Transverse colon (tissue), 4 donors: ENCODE results near the gene KRT14.

ENCODE experiments used
- EP300 ChIP-seq: sonication (generic); formaldehyde crosslinking; IDR thresholded peaks from one replicate; pipeline ENCODE4 v1.6.1; 2017; ENCODE audit warnings: antibody characterized with exemption, low read depth
- POLR2A ChIP-seq: fragments of 450-650 bp; IDR thresholded peaks from one replicate; pipeline ENCODE4 v1.6.1; 2016; ENCODE audit warnings: antibody characterized with exemption, mild to moderate bottlenecking, moderate library complexity
- POLR2AphosphoS5 ChIP-seq, 3 donors: sonication (generic); formaldehyde crosslinking; IDR thresholded peaks; one replicate each; pipeline ENCODE4 v1.6.1; 2016; ENCODE audit warnings: antibody characterized with exemption in 3 of 3
- TF ChIP-seq, protein P1 (sequence below), 5 experiments: fragments of 200-600 bp in 3 of 5; fragments of 450-650 bp in 2 of 5; sonication (generic) in 3 of 5; IDR thresholded peaks; 1 replicate in 2 of 5; 2 replicates in 3 of 5; pipeline ENCODE4 v1.5.1; 2016 to 2017; ENCODE audit warnings: antibody characterized with exemption in 5 of 5, inconsistent platforms in 3 of 5, mild to moderate bottlenecking in 2 of 5, moderate library complexity in 1 of 5

DNA sequence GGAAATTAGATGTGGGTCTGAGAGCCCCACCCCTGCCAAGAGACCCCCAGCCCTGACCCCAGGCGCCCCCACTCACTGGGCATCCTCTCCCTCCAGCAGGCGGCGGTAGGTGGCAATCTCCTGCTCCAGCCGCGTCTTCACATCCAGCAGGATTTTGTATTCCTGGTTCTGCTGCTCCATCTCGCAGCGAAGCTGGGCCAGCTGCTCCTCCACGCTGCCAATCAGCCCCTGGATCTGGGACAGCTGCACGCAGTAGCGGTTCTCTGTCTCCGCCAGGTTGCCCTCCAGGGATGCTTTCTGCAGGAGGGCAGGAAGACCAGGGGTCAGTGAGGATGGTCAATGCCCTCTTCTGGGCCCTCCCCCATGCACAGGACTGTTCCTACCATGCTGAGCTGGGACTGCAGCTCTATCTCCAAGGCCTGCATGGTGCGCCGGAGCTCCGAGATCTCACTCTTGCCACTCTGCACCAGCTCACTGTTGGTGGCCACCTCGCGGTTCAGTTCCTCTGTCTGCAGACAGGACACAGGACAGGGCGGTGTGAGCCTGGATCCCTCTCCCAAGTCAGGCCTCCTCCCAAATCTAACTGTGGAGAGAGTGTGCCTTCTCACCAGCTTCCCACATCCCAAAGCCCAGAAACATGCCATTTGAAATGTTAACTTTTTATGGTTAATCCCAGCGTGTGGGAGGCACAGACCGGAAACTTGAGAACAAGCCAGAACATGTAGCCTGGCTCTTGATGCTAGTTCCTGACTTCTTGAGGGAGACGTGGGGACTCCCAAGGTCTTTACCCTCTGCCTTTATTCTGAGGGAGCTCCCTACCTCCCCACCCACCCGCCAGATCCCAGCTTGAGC is 34.1 kb upstream of the KRT14 start:
- no peak for TF ChIP-seq POLR2A
- TF ChIP-seq, protein P1, sequence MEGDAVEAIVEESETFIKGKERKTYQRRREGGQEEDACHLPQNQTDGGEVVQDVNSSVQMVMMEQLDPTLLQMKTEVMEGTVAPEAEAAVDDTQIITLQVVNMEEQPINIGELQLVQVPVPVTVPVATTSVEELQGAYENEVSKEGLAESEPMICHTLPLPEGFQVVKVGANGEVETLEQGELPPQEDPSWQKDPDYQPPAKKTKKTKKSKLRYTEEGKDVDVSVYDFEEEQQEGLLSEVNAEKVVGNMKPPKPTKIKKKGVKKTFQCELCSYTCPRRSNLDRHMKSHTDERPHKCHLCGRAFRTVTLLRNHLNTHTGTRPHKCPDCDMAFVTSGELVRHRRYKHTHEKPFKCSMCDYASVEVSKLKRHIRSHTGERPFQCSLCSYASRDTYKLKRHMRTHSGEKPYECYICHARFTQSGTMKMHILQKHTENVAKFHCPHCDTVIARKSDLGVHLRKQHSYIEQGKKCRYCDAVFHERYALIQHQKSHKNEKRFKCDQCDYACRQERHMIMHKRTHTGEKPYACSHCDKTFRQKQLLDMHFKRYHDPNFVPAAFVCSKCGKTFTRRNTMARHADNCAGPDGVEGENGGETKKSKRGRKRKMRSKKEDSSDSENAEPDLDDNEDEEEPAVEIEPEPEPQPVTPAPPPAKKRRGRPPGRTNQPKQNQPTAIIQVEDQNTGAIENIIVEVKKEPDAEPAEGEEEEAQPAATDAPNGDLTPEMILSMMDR (IDR thresholded peaks at IDR 0.05): no peak
- no peak for TF ChIP-seq POLR2AphosphoS5 (IDR thresholded peaks at IDR 0.05)
- TF ChIP-seq EP300: no peak
